ENCODE data around the gene PCSK2. TPM values are rescaled to one million over a fixed set of nuclear protein-coding genes. Genes with fewer than 3 reads are reported as not detected.

The PCSK2 gene
- polyA plus RNA-seq, 2 of the 4 experiments (the other 2 are of a cell fraction): 0.01 TPM; not detected in 1

DNA sequence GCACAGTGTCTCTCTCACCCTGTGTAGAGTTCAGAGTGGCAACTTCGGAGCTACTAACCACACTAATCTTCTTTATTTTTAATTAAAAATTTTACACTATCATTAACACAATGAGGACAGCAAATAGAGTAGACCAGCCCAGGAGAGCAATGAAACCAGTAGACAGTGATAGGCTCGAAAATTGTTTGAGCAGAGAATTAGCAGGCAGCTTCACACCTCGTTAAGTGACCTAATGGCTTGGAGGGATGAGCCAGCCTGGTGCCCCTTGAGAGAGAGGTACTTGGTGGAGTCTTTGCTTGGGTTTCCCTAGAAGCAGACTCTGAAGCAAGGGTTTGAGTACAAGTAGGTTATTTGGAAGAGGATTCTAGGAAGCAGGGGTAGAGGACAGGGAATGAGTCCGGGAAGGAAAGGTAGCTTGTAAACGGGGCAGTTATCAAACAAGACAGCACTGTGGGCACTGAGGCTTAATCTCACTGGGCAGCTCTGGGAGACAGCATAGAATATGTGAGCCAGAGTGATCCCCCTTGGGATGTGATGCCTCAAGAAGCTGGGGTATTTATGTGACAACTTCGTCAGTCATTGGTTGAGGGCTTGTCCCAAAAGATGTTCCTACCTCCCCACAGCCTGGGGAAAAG lies 146.1 kb downstream of the PCSK2 start:
- H3K27ac ChIP-seq: no peak overlapping the region
- TF ChIP-seq MAFK (IDR thresholded peaks at IDR 0.05; ENCODE audit: partially characterized antibody) (no peak), RFX5 (IDR thresholded peaks at IDR 0.05) (no peak), HEYL (CRISPR knock-in tag; IDR thresholded peaks at IDR 0.05) (no peak), POLR2AphosphoS2 (conservative IDR thresholded peaks at IDR 0.05; ENCODE audit: low read length) (no peak), KDM5A (IDR thresholded peaks at IDR 0.05) (no peak), KDM1A (IDR thresholded peaks at IDR 0.05; ENCODE audit: low read depth) (no peak), FOSL2 (IDR thresholded peaks at IDR 0.05) (no peak), FOSL2 (CRISPR knock-in tag; IDR thresholded peaks at IDR 0.05) (no peak), RCOR1 (IDR thresholded peaks at IDR 0.05; ENCODE audit: low read depth, low read length) (no peak), MAZ (IDR thresholded peaks at IDR 0.05; ENCODE audit: borderline replicate concordance, low read depth, low read length) (no peak), RAD21 (conservative IDR thresholded peaks at IDR 0.05 in 1 of 2, IDR thresholded peaks at IDR 0.05 in 1 of 2) (no peak), ZFP36 (IDR thresholded peaks at IDR 0.05; ENCODE audit: borderline replicate concordance, partially characterized antibody) (no peak), ESRRA (IDR thresholded peaks at IDR 0.05; ENCODE audit: borderline replicate concordance, low read length) (no peak), CHD2 (IDR thresholded peaks at IDR 0.05; ENCODE audit: low read length, partially characterized antibody) (no peak), SREBF2 (IDR thresholded peaks at IDR 0.05) (no peak)
- TF ChIP-seq, protein P1, sequence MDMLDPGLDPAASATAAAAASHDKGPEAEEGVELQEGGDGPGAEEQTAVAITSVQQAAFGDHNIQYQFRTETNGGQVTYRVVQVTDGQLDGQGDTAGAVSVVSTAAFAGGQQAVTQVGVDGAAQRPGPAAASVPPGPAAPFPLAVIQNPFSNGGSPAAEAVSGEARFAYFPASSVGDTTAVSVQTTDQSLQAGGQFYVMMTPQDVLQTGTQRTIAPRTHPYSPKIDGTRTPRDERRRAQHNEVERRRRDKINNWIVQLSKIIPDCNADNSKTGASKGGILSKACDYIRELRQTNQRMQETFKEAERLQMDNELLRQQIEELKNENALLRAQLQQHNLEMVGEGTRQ (IDR thresholded peaks at IDR 0.05): no peak
- H3K9me3 ChIP-seq: no peaks in the 10 kb centered on the region
- ChIA-PET CTCF (interaction anchor here (1.0 to 1.3 kb wide), 3 partner anchors 11 to 240 kb away, joined by 3 to 5 read pairs (median 3); no protein-coding TSS in a partner anchor), POLR2A (no interaction called here)
- H3K4me3 ChIP-seq: no peak overlapping the region
- ATAC-seq: no peak
- WGBS (ENCODE audit: missing lambda C conversion rate): 3% methylated on average over 6 of the region's 6 CpGs
- no peak for FAIRE-seq
- H3K4me1 ChIP-seq: no peaks in the 10 kb centered on the region
- H3K4me2 ChIP-seq: no peak overlapping the region
- DNase-seq (ENCODE audit: low read depth in 1 of 2, low spot score in 1 of 2): no peak

GRCh38 chr20:17374086-17374485 lies 147.2 kb downstream of the PCSK2 start:
- Histone ChIP-seq H3K4me1 (no peaks in the 10 kb centered on the region), H3K4me3 (no peak overlapping the region), H3K4me2 (no peak overlapping the region), H3K27ac (no peak overlapping the region), H3K9me3 (no peaks in the 10 kb centered on the region)
- ChIA-PET CTCF (interaction anchor here (0.9 to 1.3 kb wide), 4 partner anchors 12 to 238 kb away, joined by 3 to 5 read pairs (median 3); no protein-coding TSS in a partner anchor), POLR2A (no interaction called here)
- DNase-seq (ENCODE audit: low read depth in 1 of 2, low spot score in 1 of 2): no peak
- FAIRE-seq: no peak
- 6% methylated on average over 5 of the region's 5 CpGs for WGBS (ENCODE audit: missing lambda C conversion rate)
- ATAC-seq: no peak
- TF ChIP-seq TP53 (CRISPR knock-in tag; IDR thresholded peaks at IDR 0.05): no peak

- Histone ChIP-seq H3K9me3 (no peaks in the 10 kb centered on the region), H3K4me2 (no peak overlapping the region), H3K27ac (no peak overlapping the region), H3K4me3 (no peak overlapping the region), H3K4me1 (no peaks in the 10 kb centered on the region)
- WGBS (ENCODE audit: missing lambda C conversion rate): 7% methylated on average over 5 of the region's 5 CpGs
- ATAC-seq (peak in 1 of 2 experiments; percentile 29; a peak in 2 of 6 replicates), FAIRE-seq (no peak), DNase-seq (ENCODE audit: low read depth in 1 of 2, low spot score in 1 of 2) (no peak)
- ChIA-PET POLR2A (no interaction called here), CTCF (interaction anchor here (0.6 to 1.4 kb wide), 2 partner anchors 34 to 574 kb away, joined by 3 read pairs; no protein-coding TSS in a partner anchor)
- TF ChIP-seq FOSB (CRISPR knock-in tag; IDR thresholded peaks at IDR 0.05) (no peak), EP300 (IDR thresholded peaks at IDR 0.05) (no peak), CTCF (IDR thresholded peaks at IDR 0.05) (no peak), RAD21 (conservative IDR thresholded peaks at IDR 0.05 in 1 of 2, IDR thresholded peaks at IDR 0.05 in 1 of 2) (no peak)
- TF ChIP-seq, protein P1 (IDR thresholded peaks at IDR 0.05): no peak
These were observed 149.2 kb downstream of the PCSK2 start for GRCh38 chr20:17376031-17376430.

Measured in A549 (cell line).